HG03432 (cell line): ENCODE data around the gene SFXN5.

Source experiments
- ATAC-seq: cut with Tn5 transposase; IDR thresholded peaks from one replicate; pipeline ENCODE4 v1.9.1; 2021; ENCODE audit warnings: mild to moderate bottlenecking, moderate library complexity; ENCODE audit not compliant: unreplicated experiment

Gene SFXN5

DNA sequence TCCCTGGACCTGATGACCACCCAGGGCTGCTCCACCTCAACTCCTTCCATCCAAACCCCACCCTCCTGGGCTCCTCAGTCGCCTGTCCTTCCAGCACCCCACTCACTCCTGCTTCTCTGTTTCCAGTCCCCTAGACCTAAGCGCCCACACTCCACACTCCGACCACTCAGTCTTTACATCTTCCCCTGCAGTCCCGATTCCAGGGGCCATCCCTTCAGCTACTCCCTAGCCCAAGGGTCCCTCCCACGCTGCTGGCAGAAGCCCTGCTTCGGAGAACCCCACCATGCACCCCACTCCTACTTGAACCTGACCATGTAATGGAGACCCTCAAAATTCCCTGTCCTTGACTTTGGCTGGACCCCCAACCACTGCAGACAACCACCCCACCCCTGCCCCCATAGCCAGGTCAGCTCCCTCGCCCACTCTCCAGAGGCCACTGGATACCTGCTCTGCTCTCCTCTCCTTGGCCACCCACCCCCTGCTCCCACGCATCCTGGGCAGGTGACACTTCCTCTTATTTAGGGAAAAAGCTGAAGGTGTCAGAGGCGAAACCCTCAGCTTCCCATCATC is 126.0 kb downstream of the SFXN5 start:
- no peak for ATAC-seq

DNA sequence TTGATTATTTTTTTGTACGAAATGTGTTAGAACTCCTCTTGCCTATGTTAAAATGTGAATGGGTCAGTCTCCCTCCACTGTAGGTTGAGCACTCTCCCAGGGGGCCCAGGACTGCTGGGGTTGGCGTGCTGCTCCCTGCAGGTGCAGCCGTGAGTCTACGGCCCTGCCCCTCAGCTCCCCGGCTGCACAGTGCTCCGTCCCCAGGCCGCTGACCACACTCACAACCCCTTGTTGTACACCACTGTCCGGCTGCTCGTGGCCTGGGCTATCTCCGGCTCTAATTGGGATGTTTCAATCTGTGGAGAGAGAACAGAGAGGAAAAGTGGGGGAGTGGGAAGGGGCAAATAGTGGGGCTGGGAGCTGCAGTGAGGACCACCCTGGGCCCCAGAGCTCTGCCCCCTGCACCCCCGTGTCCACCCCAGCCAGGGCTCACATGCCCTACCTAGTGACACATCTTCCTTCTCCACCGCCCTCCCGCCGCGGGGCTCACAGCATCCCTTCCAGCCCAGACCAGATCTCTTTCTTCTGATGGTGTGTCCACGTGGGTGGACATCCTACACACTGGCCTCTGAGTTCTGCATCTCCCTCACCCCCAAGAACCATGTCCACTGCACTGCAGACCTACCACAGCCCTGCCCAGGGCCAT is 126.6 kb downstream of the SFXN5 start:
- ATAC-seq, result no peak

DNA sequence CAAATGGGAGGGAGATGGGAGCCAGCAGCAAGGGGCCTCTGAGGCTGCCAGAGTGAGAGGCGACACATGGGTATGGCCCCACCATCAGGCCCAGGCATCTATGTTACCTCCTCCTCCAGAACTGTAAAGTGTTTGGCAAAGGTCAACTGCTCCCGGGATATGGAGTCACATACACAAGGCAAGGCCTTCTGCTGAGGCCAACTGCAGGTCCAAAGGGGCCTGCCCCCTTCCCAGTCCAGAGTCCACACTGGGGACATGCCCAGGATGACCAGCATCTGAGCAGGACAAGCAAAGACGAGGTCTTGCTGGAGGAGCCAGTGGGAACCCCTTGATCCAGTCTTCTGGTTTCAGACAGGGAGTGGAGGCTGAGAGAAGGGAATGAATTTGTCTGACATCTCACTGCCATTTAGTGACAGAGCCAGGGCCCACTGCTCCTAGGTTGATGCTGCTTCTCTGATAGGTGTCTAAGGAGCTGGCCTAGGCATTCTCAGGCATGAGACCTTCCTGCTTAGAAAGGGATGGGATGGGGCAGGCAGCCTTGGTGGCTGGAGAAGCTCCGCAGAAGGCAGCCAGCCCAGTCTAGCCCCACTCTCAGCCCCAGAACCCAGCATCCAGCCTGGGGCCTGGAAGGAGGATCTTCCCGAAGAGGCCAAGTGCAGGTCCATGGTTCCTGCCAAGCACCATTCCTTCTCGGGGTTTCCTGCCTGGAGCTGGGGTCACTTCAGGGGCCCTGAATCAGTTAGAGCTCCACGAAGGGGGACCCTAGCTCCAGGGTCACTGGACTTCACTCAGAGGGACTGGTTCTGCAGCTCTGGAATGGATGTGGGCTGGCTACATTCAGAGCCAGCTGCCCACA is 127.7 kb downstream of the SFXN5 start:
- ATAC-seq, result no peak

DNA sequence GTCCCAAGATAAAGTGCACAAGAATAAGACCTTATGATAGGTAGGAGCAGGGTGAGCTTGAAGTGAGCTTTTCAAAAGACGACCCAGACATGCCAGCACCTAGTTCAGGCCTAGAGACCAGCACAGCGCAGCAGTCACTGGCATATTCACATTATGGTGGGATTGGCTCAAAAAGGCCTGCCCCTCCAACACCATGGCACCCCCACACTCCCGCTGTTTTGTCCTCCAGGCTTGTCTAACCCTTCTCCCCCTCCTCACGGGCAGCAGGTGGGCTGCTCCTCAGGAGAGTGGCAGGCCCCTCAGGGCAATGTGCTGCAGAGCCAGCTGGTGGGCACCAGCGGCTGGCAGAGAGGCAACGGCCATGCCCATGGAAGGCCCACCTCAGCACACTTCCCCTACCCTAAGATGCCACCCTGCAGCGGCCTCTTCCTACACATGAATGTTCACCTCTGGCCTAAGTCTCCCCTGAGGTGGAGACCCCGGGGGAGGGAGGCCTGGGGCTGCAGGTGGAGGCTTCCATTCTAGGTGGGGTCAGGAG is 128.6 kb downstream of the SFXN5 start:
- no peak for ATAC-seq

DNA sequence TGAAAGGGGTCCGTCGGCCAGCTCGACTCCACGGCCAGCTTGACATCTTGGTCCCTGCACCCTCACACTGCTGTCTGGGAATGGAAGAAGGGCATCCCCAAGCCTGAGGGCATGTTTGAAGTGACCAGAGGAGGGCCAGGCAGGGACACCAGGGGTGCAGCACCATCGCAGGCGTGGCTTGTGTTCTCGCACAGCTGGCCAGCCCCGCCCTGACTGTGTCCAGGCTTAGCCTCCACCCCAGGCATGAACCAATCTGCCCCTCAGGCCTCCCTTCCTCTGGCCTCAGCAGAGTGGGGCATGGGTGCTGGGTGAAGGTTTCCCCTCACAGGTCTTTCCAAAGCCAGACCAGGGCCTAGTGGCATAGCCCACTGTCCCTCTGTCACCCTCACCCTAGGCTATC is 129.2 kb downstream of the SFXN5 start:
- ATAC-seq, result no peak

DNA sequence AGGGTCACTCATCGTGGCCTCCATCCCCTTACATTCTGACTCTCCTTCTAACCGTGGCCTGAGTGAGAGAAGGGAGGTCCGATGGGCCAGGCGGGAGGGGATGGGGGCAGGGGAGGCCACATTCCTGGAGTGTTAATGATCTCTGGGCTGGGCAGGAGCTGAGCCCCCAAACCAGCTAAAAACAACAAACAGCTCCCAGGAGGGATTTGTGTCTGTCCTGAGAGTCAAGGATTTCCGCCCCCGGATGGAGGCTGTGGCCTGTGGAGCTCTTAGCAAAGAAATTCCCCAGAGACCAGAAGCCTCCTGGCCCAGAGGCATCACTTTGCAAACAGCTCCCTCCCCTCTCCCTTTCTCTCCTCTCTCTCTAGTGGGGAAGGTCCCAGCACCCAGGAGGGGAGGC is 130.7 kb downstream of the SFXN5 start:
- no peak for ATAC-seq

DNA sequence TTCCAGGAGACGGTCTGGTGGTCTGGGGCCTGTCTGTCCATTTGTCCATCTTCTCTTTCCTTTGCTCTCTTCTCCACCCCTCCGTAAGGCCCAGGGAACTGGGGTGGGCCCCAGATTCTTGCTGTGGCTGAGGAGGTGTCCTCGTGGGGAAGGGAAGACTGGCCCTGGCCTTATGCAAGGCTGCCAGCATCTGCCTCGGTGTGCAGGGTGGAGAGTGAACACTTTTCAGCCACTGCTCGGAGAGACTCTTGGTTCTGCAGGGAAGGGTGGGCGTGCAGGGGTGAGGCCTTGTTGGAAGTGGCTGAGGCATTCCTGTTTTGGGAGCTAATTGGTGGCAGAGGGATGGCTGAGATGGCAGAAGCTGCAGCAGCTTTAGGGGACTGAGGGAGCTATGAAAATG is 131.2 kb downstream of the SFXN5 start:
- ATAC-seq, result no peak

DNA sequence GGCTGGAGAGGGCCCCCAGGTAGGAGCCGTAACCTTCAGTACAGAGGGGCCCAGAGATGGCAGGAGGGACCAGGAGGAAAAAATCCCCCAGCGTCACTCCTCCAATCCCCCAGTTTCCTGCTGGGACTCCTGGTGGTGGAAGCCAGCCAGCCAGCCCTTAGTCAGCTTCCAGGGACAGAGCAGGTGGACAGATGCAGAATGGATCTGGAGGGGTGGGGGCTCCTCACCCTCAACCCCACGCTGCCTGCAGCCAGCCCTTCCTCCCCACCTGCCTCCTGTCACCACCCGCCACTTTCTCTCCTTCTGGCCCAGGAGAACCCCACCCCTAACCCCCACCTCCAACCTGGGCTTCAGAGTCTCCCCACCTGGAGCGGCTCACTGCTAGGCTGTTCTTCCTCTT is 133.1 kb downstream of the SFXN5 start:
- no peak for ATAC-seq

DNA sequence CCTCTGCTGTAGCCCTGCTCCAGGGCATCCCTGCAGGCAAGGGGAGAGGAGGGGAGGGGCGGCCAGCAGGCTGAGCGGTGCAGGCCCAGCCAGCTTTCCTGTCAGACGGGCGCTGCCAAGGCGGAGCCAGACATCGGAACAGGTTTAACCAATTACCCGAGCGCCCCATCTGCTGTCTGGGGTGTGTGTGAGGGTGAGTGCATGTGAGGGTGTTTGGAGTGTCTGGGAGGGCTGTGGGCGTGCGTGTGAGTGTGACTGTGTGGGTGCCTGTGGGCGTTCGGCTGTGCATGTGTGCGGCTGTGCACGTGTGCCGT is 134.2 kb downstream of the SFXN5 start:
- ATAC-seq, result no peak

DNA sequence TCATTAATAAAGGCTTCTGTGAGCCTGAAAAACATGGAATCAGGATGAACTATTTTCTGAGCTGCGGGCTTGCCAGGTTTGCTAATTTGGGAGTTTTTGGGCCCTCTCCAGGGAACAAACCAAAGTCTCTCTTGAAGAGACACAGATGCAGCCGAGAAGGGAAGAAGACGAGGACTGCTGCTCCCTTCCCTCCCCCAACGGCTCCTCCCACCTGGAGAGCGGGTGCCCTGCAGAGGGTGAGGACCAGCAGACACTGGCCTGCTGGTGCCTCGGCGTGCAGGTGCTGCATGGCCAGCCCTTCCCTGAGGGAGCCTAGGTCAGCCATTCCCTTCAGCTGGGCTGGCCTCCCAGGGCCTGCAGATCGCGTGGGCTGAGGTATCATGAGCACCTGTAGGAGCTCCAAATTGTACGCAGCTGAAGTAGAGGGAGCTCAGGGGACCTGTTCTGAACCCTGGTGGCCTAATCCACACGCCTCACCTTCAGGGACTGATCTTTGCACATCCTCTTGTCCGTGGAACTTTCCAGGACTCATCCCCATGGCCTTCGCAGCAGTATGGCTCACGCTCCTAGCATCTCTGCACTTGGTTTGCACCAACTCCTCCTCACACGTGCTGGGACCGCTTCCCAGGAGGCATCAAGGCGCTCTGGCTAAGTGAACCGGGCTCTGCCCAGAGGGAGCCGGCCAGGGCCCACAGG is 134.7 kb downstream of the SFXN5 start:
- ATAC-seq, result no peak

DNA sequence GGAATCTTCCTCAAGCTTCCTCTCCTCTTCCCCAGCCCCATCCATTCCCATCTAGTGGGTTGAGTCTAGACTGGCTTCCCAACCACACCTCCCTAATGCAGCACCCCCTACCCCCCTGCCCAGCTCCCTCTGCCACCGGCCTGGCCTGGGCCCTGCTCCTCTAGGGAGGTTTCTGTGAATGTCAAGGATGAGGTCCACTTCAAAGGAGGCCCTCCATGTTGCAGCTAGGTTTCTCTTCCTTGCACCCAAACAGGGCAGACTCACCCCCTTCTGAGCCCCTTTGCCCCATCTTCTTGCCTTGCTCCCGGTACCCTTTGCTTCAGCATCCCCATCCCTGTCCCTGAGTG is 135.9 kb downstream of the SFXN5 start:
- no peak for ATAC-seq

DNA sequence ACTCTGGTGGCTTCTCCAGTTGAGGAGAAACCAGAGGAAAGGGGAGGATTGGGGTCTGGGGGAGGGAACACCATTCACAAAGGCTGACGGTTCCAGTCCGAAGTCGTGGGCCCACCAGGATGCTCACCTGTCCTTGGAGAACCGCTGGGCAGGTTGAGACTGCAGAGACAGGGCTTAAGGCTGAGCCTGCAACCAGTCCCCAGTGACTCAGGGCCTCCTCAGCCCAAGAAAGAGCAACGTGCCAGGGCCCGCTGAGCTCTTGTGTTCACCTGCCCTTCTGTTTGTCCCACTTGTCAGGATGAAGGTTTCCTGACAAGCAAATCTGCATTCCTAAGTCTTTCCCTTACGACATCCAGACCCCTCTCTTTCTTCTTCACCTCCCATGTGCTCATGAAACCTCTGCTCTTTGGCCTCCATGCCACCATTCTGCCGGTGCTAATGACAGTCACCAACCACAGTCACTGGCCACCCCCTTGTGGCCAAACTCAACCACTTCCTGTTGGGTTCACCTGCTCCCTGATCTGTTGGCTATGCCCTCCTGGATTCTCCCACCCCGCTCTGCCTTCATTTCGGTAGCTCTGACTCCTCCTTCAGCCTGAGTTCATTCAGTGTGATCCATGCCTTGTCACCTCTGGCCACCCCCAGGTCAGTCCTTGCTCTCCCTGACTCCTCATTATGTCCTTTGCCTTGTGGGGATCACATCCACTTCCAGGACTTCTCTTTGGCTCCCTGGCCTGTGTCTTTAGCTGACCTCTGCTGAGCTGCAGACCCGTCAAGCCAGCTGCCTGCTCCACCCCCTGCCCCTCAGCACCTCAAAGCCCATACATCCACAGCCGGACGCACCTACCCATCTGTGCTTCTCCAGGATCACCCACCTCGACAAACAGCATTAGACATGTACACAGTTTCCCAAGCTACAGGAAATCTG is 136.6 kb downstream of the SFXN5 start:
- ATAC-seq, result peak; percentile 61

DNA sequence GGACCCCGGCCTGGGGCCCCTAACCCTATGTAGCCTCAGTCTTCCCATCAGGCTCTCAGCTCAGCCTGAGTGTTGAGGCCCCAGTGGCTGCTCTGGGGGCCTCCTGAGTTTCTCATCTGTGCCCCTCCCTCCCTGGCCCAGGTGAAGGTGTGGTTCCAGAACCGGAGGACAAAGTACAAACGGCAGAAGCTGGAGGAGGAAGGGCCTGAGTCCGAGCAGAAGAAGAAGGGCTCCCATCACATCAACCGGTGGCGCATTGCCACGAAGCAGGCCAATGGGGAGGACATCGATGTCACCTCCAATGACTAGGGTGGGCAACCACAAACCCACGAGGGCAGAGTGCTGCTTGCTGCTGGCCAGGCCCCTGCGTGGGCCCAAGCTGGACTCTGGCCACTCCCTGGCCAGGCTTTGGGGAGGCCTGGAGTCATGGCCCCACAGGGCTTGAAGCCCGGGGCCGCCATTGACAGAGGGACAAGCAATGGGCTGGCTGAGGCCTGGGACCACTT is 137.8 kb downstream of the SFXN5 start:
- ATAC-seq, result no peak

DNA sequence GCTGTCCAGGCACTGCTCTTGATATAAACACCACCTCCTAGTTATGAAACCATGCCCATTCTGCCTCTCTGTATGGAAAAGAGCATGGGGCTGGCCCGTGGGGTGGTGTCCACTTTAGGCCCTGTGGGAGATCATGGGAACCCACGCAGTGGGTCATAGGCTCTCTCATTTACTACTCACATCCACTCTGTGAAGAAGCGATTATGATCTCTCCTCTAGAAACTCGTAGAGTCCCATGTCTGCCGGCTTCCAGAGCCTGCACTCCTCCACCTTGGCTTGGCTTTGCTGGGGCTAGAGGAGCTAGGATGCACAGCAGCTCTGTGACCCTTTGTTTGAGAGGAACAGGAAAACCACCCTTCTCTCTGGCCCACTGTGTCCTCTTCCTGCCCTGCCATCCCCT is 138.3 kb downstream of the SFXN5 start:
- ATAC-seq, result no peak

DNA sequence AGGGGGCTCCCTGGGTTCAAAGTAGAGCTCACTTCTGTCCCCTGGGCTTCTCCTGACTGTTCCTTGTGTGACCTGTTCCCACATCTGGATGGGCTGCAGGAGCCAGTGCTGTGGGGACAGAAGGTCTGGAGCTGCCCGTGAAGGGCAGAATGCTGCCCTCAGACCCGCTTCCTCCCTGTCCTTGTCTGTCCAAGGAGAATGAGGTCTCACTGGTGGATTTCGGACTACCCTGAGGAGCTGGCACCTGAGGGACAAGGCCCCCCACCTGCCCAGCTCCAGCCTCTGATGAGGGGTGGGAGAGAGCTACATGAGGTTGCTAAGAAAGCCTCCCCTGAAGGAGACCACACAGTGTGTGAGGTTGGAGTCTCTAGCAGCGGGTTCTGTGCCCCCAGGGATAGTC is 138.7 kb downstream of the SFXN5 start:
- no peak for ATAC-seq

DNA sequence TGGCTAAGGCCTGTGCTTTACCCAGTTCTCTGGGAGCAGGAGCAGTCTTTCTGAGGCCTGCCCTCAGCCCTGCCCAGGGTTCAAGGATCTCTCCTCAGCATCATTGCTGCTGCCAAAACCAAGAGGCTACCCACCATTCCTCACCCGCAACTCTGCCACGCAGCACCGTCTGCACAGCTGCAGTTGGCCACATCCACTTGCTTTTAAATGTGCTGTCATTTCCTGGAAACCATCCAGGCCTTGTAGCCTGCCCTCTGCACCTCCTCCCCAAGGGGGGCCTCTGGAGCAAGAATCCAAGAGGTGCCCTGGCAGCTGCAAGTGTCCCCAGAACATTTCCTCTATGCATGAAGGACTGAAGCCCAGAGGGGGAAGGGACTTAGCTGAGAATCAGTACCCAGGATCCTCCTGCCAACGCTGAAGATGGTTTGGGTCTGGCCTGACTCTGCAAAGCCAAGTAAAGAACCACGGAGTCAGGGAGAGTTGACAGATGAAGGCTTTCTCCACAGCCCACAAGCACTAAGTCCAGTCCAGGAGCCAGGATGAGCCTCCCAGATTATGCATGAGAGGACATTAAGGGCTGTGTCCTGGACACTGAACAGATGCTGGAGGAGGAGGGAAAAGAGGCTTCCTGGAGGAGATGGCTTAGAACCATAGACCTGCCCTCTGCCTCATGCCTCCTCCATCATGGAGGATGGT is 139.3 kb downstream of the SFXN5 start:
- ATAC-seq, result peak; percentile 5

DNA sequence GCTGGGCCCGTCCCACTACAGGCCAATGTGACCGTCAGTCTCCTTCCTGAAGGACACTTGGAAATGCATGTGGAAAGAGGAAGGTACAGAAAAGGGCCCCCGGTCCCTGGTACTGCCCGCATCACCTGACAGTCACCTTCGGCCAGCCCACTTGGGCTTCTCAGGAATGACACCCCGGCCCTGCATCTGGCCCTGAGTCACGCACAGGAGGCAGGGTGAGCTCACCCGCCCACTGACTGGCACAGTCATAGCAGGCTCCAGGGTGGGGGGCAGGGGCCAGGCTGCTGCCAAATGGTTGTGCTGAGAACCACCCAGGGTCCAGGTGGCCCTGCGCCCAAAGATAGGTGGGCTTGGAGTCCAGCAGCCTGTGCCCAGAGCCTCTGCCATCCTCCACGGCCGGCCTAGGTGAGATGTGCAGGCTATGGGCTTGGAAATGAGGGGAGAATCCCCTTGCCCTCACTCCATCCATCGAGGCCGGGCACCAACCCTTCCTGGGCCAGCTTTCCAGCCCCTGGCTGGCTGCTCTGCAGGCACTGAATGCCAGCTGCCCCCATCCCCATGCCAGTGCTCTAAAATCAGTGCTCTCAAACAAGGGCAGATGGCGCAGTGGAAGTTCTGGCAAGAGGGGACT is 140.1 kb downstream of the SFXN5 start:
- peak; percentile 51 for ATAC-seq

DNA sequence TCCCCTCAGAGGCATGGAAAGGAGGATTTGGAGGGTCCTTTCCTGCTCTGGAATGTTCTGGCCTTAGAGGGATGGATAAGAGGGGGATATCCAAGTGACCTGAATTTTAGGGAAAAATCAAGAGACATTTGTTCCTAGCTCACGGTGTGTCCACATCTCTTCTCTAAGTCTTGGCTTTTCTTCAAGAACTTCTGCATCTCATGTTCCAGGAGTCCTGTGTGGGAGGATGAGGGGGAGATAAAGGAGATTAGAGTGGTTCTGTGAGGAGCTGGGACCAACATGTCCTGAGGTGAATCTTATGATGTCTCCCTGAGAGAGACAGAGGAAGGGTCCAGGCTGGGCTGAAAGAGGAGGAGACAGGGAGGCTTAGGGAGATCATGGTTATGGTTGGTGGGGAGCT is 142.5 kb downstream of the SFXN5 start:
- ATAC-seq, result no peak
